ENCODE measurements around the gene CTTN.
"Not testable (repeated sequence)": the region's sequence is repeated elsewhere in the genome, so short reads cannot be mapped to it uniquely, and the experiment has no call there.

The CTTN gene

DNA sequence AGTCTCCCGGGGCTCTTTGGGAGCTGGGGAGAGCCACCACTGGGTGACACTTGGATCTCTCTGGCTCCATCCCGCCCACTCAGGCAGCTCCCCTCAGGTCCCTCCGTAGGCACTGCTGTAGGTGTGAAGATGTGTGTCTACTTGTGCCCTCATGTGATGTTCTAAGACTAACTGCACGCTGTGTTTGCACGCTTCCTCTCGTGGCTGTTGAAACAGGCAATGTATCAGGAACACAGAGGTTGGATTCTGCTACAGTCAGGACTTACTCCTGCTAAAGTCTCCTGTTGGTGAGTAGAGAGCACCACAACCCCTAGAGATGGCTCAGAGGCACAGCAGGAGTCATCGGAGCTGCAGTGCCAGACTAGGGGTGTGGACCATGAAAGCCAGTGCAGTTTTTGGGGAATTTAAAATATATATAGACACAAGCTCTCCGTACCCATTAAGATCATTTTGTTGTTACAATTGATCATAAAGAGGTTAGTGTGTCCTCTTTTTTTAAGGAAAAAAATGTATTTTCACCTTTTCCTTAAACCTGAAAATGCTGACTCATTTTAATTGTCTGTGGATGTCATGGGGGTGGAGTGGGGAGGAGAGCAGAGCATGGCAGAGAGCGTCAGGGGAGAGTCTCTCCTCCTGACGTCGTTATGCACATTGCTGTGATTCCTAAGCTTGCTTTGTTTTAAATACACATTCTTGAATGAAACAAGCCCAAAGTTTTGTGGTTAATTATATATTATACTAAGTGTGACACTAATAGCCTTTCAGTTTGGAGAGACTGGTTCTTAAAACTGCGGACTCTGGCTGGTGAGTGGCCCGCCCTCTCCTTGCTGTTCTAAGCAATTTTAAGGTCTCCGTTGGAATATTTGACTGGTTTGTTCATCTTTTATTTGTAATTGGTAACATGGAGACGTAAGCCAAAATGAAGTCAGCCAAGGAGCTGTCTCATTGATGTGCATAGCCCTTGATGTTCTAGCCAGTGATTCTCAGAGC lies 16.2 kb upstream of the CTTN start:
- DNase-seq: no peak

DNA sequence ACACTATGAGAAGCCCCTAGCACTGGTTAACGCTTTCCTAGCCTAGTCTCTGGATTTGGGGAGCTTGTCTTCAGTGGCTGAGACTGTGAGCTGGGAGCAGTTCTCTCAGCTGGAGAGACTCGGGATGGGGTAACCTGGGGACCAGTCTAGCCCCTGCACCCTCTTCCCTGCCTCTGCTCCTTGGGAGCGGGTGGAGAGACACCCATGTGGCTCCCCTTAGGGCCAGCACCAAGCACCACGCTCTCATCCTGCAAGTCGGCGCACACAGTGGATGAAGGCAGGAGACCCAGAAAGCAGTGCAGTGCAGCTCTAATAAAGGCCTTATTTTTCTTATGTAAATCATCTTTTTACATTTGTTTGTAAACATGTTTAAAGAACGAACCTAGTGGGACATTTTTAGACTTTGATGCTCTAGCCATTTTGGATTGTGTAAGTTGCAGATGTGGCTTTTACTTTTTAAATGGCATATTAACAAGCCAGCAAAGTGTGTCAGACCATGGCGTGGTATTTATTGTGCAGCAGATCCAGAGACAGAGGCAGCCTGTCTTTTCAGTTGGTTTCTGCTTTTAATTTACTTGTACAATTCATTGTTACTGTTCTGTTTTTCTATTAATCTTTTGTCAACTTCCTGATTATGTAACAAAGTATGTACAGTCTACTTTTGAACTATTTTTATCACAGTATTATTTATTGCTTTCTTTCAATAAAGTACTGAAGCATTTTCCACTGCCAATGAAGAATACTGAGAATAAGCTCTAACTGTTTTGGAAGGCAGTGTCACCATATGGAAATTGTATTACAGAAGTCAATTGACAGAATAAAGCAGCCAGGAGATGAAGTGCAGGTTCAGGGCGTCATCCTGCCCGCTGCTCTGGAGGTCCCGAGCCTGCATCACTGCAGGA lies 14.4 kb upstream of the CTTN start:
- no peak for DNase-seq

DNA sequence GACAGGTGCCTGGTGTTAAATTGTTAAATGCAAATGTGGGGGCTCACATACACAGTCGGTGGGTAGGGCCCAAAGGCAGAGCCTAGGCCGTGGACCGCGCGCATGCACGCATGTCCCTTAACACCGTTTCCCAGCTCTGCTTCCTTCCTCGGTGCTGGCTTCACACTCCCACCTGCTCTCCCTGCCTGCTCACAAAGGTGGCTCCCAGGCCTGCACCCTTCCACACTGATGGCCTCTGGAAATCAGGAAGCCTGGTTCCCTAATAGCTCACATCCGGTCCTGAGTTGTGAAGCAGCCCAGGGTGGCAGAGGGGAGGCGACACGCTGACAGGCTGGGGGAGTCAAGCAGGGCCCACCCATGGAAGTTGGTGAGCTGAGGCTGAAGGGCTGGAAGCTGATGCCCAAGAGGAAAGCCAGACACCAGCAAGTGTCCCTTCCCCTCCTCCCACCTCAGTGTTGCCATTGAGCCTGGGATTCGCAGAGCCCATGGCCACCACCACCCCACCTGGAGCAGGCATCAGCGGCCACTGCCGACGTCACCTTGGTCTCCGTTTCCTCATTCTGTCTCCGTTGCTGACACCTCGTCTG lies 13.7 kb upstream of the CTTN start:
- DNase-seq: no peak

DNA sequence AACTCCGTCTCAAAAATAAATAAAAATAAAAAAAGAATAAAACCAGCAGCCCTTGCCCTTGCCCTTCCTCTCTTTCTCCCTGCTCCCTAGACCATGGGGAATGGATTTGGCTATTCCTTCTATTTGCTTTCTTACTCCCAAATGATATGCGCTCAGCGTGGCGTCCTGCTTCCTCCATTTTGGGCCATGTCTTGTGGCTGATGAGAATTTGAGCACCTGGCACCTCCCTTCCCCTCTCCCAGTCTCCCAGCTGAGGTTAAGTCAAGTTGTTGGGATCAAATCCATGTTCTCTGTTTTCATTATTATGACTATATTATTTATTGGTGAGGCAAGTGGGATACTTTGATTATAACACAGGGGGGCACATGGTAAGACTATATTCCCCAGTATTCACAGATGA lies 10.8 kb upstream of the CTTN start:
- DNase-seq: no peak

DNA sequence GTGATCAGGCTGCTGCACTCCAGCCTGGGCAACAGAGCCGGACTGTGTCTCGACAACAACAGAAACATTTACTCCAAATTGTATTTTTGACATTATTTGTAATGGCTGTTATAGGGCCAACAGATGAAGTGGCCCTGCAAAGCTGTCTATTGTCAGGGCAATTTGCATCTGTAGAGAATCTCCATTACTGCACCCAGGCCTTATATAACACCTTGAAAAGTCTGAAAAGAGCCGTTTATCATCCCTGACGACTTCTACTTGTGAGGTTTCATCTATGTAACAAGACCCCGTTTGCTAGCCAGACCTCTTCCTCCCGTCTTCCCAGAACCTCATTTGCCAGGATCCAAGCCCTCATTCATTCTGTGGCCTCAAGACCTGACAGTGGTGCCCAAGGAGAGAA lies 9.1 kb upstream of the CTTN start:
- DNase-seq: no peak

DNA sequence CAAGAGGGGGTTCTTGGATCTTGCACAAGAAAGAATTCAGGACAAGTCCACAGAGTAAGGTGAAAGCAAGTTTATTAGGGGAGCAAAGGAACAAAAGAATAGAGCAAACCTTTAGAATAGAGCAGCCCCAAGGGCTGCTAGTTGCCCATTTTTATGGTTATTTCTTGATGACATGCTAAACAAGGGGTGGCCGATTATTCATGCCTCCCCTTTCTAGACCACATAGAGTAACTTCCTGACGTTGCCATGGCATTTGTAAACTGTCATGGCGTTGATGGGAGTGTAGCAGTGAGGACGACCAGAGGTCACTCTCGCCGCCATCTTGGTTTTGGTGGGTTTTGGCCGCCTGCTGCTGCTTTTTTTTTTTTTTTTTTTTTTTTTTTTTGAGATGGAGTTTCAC lies 7.4 kb upstream of the CTTN start:
- DNase-seq: not testable (repeated sequence)

DNA sequence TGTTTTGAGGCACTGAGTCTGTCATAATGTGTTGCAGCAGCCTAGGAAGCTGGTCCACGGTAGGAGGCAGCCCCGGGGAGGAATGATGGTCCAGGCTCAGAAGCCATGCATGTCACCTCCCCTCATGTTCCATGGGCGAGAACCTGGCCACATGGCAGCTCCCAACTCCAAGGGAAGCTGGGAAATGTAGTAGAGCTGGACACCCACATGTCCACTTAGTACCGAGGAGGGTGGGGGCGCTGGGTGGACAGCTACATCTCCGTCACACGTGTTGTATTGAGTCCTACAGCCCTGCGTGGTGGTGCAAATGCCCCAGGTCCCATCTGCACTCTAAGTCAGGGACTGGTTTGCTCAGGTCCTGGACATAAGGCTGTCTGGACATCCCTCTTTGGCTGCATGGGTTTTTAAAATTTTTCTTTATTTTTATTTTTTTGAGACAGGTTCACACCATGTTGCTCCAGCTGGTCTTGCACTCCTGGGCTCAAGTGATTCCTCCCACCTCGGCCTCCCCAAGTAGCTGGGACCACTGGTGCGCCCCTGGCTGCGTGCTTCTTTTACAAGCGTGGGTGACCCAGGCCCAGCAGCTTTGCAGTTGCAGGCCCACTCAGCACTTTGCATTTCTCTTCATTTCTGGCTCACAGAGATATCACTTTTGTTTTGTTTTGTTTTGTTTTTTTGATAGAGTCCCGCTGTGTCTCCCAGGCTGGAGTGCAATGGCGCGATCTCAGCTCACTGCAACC lies 3.9 kb upstream of the CTTN start:
- DNase-seq: no peak

DNA sequence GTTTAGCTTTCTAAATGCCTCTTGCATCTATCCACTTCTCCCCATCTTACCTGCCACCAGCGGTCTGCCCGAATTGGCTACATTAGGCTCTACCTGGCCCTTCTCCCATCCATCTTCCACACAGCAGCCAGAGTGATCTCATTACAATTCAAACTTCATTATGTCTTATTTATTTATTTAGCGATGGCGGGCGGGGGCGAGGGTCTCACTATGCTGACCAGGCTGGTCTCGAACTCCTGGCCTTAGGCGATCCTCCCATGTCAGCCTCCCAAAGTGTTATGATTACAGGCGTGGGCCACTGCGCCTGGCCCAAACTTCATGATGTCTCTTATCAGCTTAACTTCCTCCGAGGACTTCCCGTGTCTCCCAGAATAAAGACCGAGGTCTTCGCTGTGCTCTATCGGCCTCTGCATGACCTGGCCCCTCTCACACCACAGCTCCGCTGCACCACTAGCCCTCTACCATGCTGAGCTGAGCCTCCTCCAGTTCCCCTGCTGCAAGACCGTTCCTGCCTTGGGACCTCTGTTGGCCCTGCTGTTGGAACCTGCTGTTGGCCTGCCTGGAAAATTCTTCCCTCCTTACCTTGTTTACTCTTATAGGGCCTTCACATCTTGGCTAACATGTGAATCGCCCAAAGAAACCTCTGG lies 870 bp upstream of the CTTN start:
- no peak for DNase-seq

DNA sequence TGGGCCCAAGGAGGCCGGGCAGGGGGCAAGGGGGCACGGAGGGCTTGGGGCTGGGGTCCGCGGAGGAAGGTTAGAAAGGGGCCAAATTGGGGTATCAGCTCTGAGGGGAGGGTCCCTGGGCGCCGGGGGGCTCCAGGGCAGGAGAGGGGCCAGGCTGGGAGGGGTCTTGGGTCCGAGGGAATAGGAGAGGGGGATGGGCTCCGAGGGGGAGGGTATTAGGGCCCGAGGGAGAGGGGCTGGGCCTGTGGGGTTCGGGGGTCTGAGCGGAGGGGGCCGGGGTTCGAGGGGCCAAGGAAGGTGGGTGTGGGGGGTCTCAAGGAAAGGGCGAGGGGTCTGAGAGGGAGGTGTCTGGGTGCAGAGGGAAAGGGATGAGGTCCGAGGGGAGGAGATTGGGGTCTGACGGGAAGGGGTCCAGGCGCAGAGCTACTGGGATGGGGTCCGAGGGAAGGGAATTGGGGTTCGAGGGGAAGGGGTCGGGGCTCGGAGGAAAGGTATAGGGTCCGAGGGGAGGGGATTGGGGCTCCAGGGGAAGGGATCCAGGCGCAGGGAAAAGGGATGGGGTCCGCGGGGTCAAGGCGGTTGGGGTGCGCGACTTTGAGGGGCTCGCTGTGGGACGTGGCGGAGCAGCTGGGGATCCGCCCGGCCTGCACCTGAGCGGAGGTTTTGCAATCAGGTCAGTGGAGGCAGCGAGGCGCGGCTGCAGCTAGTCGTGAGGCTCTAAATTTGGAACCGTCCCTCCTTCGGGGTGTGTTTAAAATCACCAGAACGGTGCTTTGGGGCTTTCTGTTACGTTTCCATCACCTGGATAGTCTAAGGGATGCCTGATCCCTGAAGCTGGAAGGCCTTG lies 728 bp downstream of the CTTN start:
- no peak for DNase-seq

DNA sequence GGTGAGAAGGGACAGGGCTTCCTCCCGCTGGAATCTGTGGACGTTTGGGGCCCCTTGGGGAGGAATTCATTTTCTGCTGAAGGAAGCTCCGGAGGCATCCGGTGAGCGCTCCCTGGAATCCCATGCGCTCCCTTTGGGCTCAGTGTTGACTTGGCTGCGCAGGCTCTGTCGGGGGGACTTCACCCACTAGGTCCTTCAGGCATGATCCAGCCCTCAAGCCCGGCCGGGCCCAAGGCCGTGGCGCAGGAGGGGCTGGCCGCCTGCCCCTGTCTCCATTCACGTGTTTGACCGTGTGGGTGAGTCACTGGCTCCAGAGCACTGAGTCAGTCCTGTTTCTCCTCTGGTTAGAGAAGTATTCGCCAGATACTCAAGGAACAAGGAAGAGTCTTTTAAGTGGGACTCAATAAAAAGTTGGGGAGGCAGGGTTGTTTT lies 1.4 kb downstream of the CTTN start:
- no peak for DNase-seq

DNA sequence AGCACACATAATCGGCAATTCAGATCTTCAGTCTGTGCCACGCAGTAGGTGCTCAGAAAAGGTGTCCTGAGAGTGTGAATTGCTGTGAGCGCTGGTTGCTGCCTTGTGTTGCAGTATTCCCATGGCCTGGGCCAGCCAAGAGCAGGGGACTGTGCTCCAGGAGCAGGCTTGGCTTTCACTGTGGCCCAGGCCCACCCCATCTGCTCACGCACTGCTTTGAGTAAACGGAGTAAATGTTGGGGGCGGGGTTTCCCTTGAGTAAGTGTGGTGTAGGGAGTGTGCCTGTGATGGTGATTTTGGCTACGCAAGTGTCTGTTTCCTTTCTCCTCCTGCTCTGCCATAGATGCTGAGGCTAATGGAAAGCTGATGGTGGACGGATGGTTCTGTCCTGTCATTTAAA lies 2.3 kb downstream of the CTTN start:
- no peak for DNase-seq

DNA sequence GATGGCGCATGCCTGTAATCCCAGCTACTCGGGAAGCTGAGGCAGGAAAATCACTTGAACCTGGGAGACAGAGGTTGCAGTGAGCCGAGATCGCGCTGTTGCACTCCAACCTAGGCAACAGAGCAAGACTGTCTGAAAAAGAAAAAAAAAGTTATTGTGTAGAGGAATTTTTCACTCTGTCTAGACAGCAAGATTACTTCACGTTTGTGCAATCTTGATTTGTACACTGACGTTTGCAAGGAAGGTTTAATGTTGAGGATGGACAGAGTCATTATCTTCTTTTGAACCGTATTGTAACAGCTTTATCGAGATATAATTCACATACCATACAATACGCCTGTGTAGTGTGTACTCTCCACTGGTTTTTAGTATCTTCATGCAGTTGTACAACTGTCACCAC lies 3.7 kb downstream of the CTTN start:
- DNase-seq: no peak

DNA sequence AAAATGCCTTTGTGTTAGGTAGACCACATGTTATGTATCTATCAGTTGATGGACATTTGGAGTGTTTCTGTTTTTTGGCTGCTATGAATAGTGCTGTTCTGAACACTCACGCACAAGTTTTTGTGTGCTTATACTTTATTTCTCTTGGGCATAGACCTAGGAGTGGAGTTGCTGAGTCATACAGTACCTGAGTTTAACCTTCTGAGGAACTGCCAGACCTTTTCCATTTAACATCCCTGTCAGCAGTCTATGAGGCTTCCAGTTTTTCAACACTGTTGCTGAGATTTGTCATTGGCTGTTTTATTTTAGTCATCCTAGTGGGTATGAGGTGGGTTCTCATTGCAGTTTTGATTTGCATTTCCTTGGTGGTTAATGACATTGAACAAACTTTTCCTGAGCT lies 4.4 kb downstream of the CTTN start:
- no peak for DNase-seq

DNA sequence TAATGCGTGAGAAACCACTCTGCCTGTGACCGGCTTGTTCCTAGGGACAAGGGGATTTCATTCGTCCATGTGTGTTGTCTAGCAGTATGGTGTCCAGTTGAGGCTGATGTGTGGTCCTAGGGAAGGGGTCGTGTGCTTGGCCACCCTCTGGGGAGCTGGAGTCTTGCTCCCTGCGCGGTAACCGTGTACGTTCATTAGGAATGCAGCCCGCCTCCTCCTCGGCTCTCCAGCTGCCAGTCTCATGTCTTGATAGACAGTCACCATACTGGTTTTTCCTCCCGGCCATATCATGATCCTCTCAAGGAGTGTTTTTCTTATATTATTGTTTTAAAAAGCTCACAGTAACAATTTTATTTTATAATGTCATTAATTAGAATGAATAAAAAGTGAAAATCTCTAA lies 5.9 kb downstream of the CTTN start:
- no peak for DNase-seq

DNA sequence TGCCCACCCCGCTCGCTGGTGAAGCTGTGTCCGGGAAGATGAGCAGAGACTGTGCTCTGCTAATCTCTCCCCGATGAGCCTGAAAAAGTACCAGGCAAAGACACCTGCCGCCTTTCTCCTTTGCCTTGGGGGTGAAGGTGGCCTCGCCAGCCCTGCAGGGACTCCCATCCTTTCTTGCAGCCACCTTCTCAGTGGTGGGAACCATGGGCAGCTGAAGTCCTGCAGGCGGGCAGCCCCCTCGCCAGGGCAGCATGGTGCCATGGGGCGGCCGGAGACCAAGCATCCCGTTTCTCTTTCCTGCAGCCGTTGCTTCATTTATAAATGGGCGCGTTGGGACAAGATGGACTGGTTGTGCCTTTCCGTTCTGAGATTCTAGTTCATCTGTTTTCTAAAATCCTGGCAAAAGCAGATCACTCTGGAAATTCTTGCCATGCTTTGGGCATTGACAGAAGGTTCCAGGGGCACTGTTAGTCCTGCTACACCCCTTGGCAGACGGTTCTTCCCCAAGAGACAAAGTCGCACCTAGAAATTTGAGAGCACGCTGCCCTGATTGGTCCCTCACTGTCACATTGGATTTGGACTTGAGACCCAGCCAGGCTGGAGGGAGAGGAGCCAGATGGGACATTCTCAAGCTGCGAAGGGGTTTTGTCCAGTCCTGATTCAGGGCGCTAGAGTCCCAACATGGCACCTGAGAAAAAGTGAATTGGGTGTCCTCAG lies 7.5 kb downstream of the CTTN start:
- no peak for DNase-seq

DNA sequence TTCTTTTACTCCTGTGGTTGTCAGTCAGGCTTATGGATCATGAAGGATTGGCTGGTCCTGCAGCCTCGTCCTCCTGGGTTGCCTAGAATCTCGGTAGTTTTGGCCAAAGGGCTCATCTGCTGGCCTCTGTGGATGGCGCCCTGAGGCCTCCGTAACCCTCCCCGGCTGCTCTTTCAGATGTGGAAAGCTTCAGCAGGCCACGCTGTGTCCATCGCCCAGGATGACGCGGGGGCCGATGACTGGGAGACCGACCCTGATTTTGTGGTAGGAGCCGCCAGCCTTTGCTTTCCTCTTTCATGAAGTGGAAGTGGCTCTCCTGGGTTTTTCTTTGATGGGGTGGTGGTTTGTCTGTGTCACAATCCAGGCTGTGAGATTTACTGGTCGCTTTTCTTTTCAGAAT lies 8.8 kb downstream of the CTTN start:
- DNase-seq: no peak

DNA sequence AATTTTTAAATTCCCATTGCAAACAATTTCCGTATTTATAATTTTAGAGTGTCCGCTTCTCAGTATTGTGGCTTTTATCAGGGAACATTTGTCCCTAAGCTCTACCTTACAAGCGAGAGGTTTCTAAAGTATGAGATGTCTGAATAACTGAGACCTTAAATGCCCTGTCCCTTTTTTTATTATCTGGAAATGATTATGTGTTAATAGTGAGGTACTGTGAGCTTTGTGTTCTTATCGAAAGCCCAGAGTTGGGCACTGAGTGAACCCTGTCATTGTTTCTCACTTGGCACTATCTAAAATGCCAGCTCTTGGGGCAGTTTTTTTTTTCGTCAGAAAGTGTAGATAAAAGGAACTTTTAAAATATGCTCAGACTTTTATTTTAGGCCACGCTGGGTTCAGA lies 9.5 kb downstream of the CTTN start:
- no peak for DNase-seq

DNA sequence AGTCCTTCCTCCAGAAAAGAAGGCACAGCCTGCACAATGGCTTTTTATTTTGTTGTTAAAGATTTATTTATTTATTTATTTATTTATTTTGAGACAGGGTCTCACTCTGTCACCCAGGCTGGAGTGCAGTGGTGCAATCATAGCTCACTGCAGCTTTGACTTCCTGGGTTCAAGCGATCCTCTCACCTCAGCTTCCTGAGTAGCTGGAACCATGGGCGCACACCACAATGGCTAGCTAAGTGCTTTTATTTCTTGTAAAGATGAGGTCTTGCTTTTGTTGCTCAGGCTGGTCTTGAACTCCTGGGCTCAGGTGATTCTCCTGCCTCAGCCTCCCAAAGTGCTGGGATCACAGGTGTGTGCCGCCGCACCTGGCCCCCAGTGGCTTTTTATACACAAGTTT lies 10.0 kb downstream of the CTTN start:
- not testable (repeated sequence) for DNase-seq

DNA sequence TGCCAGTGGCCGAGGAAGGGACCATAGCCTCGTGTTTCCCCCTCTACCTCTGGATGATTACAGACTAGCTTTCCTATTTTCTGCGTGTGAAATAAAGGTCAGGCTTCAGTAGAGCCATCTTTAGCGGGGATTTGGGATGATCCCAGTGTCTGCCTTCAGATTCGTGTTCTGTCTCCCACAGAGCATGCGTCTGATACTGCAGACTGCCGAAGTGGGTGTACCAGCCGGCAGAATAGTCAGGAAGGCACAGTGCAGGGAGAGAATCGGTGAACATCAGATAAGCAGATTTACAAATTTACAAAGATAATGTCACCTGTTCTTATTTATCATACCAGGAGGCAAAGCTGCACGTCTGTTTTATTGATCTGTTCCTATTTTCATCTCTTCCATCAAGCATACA lies 11.1 kb downstream of the CTTN start:
- no peak for DNase-seq

DNA sequence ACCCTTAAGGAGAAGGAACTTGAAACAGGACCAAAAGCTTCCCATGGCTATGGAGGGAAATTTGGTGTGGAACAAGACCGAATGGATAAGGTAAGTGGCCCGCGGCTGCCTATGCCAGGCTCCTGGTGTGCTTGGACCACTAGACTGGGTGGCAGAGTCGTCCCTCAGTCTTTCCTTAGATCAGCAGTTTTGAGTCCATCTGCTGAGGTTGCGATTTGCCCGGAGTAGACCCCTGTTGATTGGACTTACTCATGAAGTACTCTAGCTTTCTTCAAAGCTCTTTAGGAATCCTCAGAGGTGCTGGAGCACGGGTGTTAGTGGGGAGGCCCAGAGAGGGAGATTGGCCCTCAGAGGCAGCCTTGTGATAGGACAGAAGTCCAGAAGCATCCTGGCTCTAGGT lies 11.5 kb downstream of the CTTN start:
- no peak for DNase-seq

Data from effector CD8-positive, alpha-beta T cell (primary cell).